H1 (cell line): ENCODE measurements around the gene ESR1. TPM values are rescaled to one million over a fixed set of nuclear protein-coding genes. Genes with fewer than 3 reads are reported as not detected.

Experiments
- CTCF ChIA-PET: fragments of 300-600 bp; sonication (Branson Sonifier 250); formaldehyde crosslinking; loops from one replicate; lab custom pipeline; 2021; ENCODE audit not compliant: partially characterized antibody; lab: Charles Lee
- POLR2A ChIA-PET: fragments of 300-600 bp; sonication (Branson Sonifier 250); formaldehyde crosslinking; loops from one replicate; lab custom pipeline; 2021; ENCODE audit warnings: inconsistent platforms; ENCODE audit not compliant: partially characterized antibody; lab: Charles Lee
- DNase-seq, 2 experiments: peaks; one replicate each; pipeline versions ENCODE4 v3.0.0 to v3.0.0-alpha.2; 2010 to 2022; ENCODE audit warnings: low spot score in 2 of 2, low read depth in 1 of 2, mixed read lengths in 1 of 2
- FAIRE-seq: peaks from 2 replicates; lab custom pipeline; 2011; peaks lifted over from hg19 to GRCh38; lab: Jason Lieb, UNC
- H2AFZ ChIP-seq: 2 replicates; pipeline ENCODE4 v1.8.1; 2012; ENCODE audit warnings: low read length, inconsistent platforms
- H2AK5ac ChIP-seq: 2 replicates; pipeline ENCODE4 v1.6.1; 2013; ENCODE audit warnings: low read depth, low read length
- H2BK120ac ChIP-seq: replicated peaks from 2 replicates; pipeline ENCODE3; 2013; ENCODE audit warnings: low read depth, low read length, inconsistent platforms
- H2BK12ac ChIP-seq: 2 replicates; pipeline ENCODE4 v1.6.1; 2013; ENCODE audit warnings: low read depth, low read length
- H2BK15ac ChIP-seq: 2 replicates; pipeline ENCODE4 v1.6.1; 2013; ENCODE audit warnings: low read length
- H2BK20ac ChIP-seq: 2 replicates; pipeline ENCODE4 v1.6.1; 2013; ENCODE audit warnings: low read length
- H2BK5ac ChIP-seq: 2 replicates; pipeline ENCODE4 v1.6.1; 2013; ENCODE audit warnings: low read depth, low read length
- H3K14ac ChIP-seq: 2 replicates; pipeline ENCODE4 v1.6.1; 2013; ENCODE audit warnings: inconsistent platforms; ENCODE audit not compliant: insufficient read length
- H3K18ac ChIP-seq: 2 replicates; pipeline ENCODE4 v1.6.1; 2013; ENCODE audit warnings: low read length; ENCODE audit errors: extremely low read depth
- H3K23ac ChIP-seq: 2 replicates; pipeline ENCODE4 v1.6.1; 2013; ENCODE audit warnings: inconsistent platforms; ENCODE audit not compliant: insufficient read length
- H3K23me2 ChIP-seq: 2 replicates; pipeline ENCODE4 v1.6.1; 2013; ENCODE audit warnings: low read depth, low read length
- H3K27ac ChIP-seq: 2 replicates; pipeline ENCODE4 v1.6.1; 2011; ENCODE audit warnings: low read depth, low read length, inconsistent platforms
- H3K27me3 ChIP-seq, 4 experiments: replicated peaks in 1 of 4; 1 replicate in 1 of 4; 2 replicates in 3 of 4; pipeline versions ENCODE4 v1.6.1 to v1.8.1; 2011 to 2013; ENCODE audit warnings: low read length in 3 of 4, mild to moderate bottlenecking in 3 of 4, inconsistent platforms in 2 of 4, mixed read lengths in 2 of 4, moderate library complexity in 1 of 4; ENCODE audit not compliant: control insufficient read depth in 3 of 4, insufficient read depth in 3 of 4; ENCODE audit errors: extremely low read depth in 1 of 4
- H3K36me3 ChIP-seq, 4 experiments: 2 replicates each; pipeline versions ENCODE4 v1.6.1 to v1.8.1; 2011 to 2013; ENCODE audit warnings: mild to moderate bottlenecking in 4 of 4, low read length in 3 of 4, moderate library complexity in 2 of 4, control low read depth in 1 of 4, inconsistent platforms in 1 of 4; ENCODE audit not compliant: insufficient read depth in 4 of 4, control insufficient read depth in 2 of 4
- H3K4ac ChIP-seq: replicated peaks from 2 replicates; pipeline ENCODE3; 2013; ENCODE audit warnings: low read length, low read depth, mixed read lengths, inconsistent platforms; ENCODE audit not compliant: insufficient read length
- H3K4me1 ChIP-seq, 4 experiments: replicated peaks in 1 of 4; 1 replicate in 1 of 4; 2 replicates in 3 of 4; pipeline versions ENCODE4 v1.6.1 to v1.8.1; 2011 to 2013; ENCODE audit warnings: low read length in 3 of 4, inconsistent platforms in 2 of 4, mixed read lengths in 1 of 4; ENCODE audit not compliant: insufficient read depth in 4 of 4, control insufficient read depth in 3 of 4
- H3K4me2 ChIP-seq, 2 experiments: 2 replicates each; pipeline versions ENCODE4 v1.6.1 to v1.8.1; 2011 to 2013; ENCODE audit warnings: low read depth in 2 of 2, low read length in 2 of 2, control low read depth in 1 of 2, inconsistent platforms in 1 of 2, mild to moderate bottlenecking in 1 of 2; ENCODE audit not compliant: insufficient read depth in 1 of 2
- H3K4me3 ChIP-seq, 4 experiments: fragments of 200-600, 300-600 bp in 1 of 4; sonication (generic), shearing (Covaris generic), sonication (Bioruptor Twin) in 1 of 4; 2 replicates each; pipeline versions ENCODE4 v1.5.1 to v1.8.1; 2011 to 2016; ENCODE audit warnings: low read length in 4 of 4, low read depth in 3 of 4, control low read depth in 2 of 4, inconsistent platforms in 2 of 4, mild to moderate bottlenecking in 2 of 4, mixed read lengths in 1 of 4, moderate library complexity in 1 of 4; ENCODE audit not compliant: insufficient read depth in 2 of 4; ENCODE audit errors: extremely low read depth in 1 of 4
- H3K56ac ChIP-seq: replicated peaks from 2 replicates; pipeline ENCODE3; 2013; ENCODE audit warnings: low read depth, mild to moderate bottlenecking, mixed read lengths, low read length, inconsistent platforms; ENCODE audit not compliant: insufficient read length
- H3K79me1 ChIP-seq: 2 replicates; pipeline ENCODE4 v1.6.1; 2013; ENCODE audit warnings: low read depth, low read length, control low read depth
- H3K79me2 ChIP-seq, 2 experiments: 2 replicates each; pipeline versions ENCODE4 v1.6.1 to v1.8.1; 2012 to 2013; ENCODE audit warnings: low read length in 2 of 2, mild to moderate bottlenecking in 2 of 2, inconsistent platforms in 1 of 2; ENCODE audit not compliant: insufficient read depth in 2 of 2, control insufficient read depth in 1 of 2
- H3K9ac ChIP-seq, 4 experiments: replicated peaks in 1 of 4; 1 replicate in 1 of 4; 2 replicates in 3 of 4; pipeline versions ENCODE4 v1.6.1 to v1.8.1; 2011 to 2013; ENCODE audit warnings: low read depth in 3 of 4, low read length in 3 of 4, control low read depth in 2 of 4, mild to moderate bottlenecking in 2 of 4, moderate library complexity in 2 of 4, inconsistent platforms in 1 of 4; ENCODE audit errors: extremely low read depth in 1 of 4
- H3K9me3 ChIP-seq, 2 experiments: 2 replicates each; pipeline versions ENCODE4 v1.6.1 to v1.8.1; 2012 to 2013; ENCODE audit warnings: mild to moderate bottlenecking in 2 of 2, moderate library complexity in 2 of 2, control low read depth in 1 of 2, inconsistent platforms in 1 of 2, low read depth in 1 of 2, low read length in 1 of 2, mixed read lengths in 1 of 2; ENCODE audit not compliant: insufficient read depth in 2 of 2
- H4K20me1 ChIP-seq, 2 experiments: replicated peaks in 1 of 2; 2 replicates each; pipeline versions ENCODE3 to v1.8.1; 2011 to 2013; ENCODE audit warnings: inconsistent platforms in 2 of 2, low read length in 2 of 2, mild to moderate bottlenecking in 1 of 2; ENCODE audit not compliant: insufficient read depth in 2 of 2, control insufficient read depth in 1 of 2
- H4K5ac ChIP-seq: 2 replicates; pipeline ENCODE4 v1.6.1; 2013; ENCODE audit warnings: low read length, low read depth, mixed read lengths, inconsistent platforms; ENCODE audit not compliant: insufficient read length
- H4K8ac ChIP-seq: 2 replicates; pipeline ENCODE4 v1.8.0; 2013; ENCODE audit warnings: mild to moderate bottlenecking, moderate library complexity, low read length, inconsistent platforms; ENCODE audit not compliant: insufficient read depth; ENCODE audit errors: extremely low read depth
- H4K91ac ChIP-seq: replicated peaks from 2 replicates; pipeline ENCODE3; 2013; ENCODE audit warnings: low read length, mixed read lengths, inconsistent platforms; ENCODE audit not compliant: insufficient read length
- HDAC6 ChIP-seq: IDR thresholded peaks from one replicate; pipeline ENCODE4 v1.7.1; 2012; ENCODE audit warnings: low read depth, mild to moderate bottlenecking, inconsistent platforms, low read length, moderate library complexity
- KDM5A ChIP-seq: fragments of 200-600 bp; IDR thresholded peaks from 2 replicates; pipeline ENCODE4 v1.7.1; 2012; ENCODE audit warnings: mild to moderate bottlenecking, low read length, inconsistent platforms, mixed read lengths
- SRF ChIP-seq: IDR thresholded peaks from 2 replicates; pipeline ENCODE4 v1.6.1; 2011; ENCODE audit warnings: mild to moderate bottlenecking, low read depth, low read length, moderate library complexity
- WGBS, 2 experiments: shearing (Covaris generic) in 1 of 2; methylation state at CpG; one replicate each; pipeline versions ENCODE4 v1.1.6 to v1.1.7; 2013 to 2015; ENCODE audit warnings: low lambda C conversion rate in 2 of 2, mixed read lengths in 2 of 2, inconsistent platforms in 1 of 2, low coverage in 1 of 2, missing lambda C conversion rate in 1 of 2; ENCODE audit not compliant: insufficient replicate concordance in 2 of 2, insufficient coverage in 1 of 2, insufficient read length in 1 of 2; ENCODE audit errors: extremely low coverage in 1 of 2, missing lambda C conversion rate in 1 of 2; 5-methylcytosine and 5-hydroxymethylcytosine counted together
- polyA plus RNA-seq, 7 experiments: library from polyadenylated mRNA; depleted of rRNA in 3 of 7; stranded (reverse) in 5 of 7; unstranded in 2 of 7; fragments of >200 nt in 5 of 7; fragments of 200-250 nt in 2 of 7; gene quantifications; 1 replicate in 5 of 7; 2 replicates in 1 of 7; 4 replicates in 1 of 7; pipeline versions ENCODE4 v1.2.1 to v1.2.3, GENCODE V29; 2011 to 2013; ENCODE audit warnings: missing spikeins in 2 of 7, mixed read lengths in 2 of 7
- total RNA-seq: library from RNA; stranded (reverse); fragmentation: NEBNext Ultra II Directional; extraction: Animal tissue kit (Norgen Biotek cat#: 25700); gene quantifications from 2 replicates; pipeline ENCODE4 v1.2.1, GENCODE V29; 2021

The ESR1 gene
- total and polyA plus RNA-seq, 2 of the 8 experiments (the other 6 are each of a cell fraction or from before 2014, with no cell fraction given), result 0.03 to 0.17 TPM

GRCh38 chr6:152148412-152148811 is 340.9 kb downstream of the ESR1 start:
- Histone ChIP-seq H4K8ac (no peak overlapping the region), H3K56ac (no peak overlapping the region), H2BK120ac (no peak overlapping the region), H3K4me3 (no peak overlapping the region), H3K18ac (no peak overlapping the region), H2AK5ac (no peak overlapping the region), H4K5ac (no peak overlapping the region), H3K9ac (no peak overlapping the region), H3K14ac (no peak overlapping the region), H4K91ac (no peak overlapping the region), H3K23me2 (no peaks in the 10 kb centered on the region), H2BK5ac (no peak overlapping the region), H3K79me1 (no peaks in the 10 kb centered on the region), H3K4me2 (no peak overlapping the region), H3K27ac (no peak overlapping the region), H2BK20ac (no peak overlapping the region), H3K9me3 (no peaks in the 10 kb centered on the region), H3K4me1 (no peaks in the 10 kb centered on the region), H4K20me1 (no peaks in the 10 kb centered on the region), H2BK15ac (no peak overlapping the region), H2BK12ac (no peak overlapping the region), H3K36me3 (no peaks in the 10 kb centered on the region), H3K79me2 (no peaks in the 10 kb centered on the region), H3K27me3 (no peaks in the 10 kb centered on the region), H3K23ac (no peak overlapping the region), H2AFZ (no peak overlapping the region), H3K4ac (no peak overlapping the region)
- TF ChIP-seq SRF, result no peak
- no peak for TF ChIP-seq HDAC6
- no peak for TF ChIP-seq KDM5A
- no peak for DNase-seq
- ChIA-PET CTCF (interaction anchor here (1.1 to 2.6 kb wide), 5 partner anchors 11 to 154 kb away, joined by 3 to 7 read pairs (median 3); no protein-coding TSS in a partner anchor), POLR2A (no interaction called here)
- 94% methylated on average over 1 of the region's 1 CpG; no CpG with 5 or more reads in 1 of the 2 experiments for WGBS, 2 experiments
- no peak for FAIRE-seq
